Measurements from ENCODE around the gene ST7L. TPM values are rescaled to one million over a fixed set of nuclear protein-coding genes. Genes with fewer than 3 reads are reported as not detected.
A peak's percentile ranks its signal among the peaks of the same experiment; 100 is the strongest.
"Not testable (repeated sequence)": the region's sequence is repeated elsewhere in the genome, so short reads cannot be mapped to it uniquely, and the experiment has no call there.

The ST7L gene
- total and polyA plus RNA-seq, 11 donors: 6.9 to 20.3 (median 13.7) TPM

GRCh38 chr1:112626193-112626592, 7.3 kb upstream of the ST7L start:
- intact Hi-C loops (cut with DNase I): loop anchor here in 1 of 10 donors (10.0 kb wide), 1 partner anchor 49 kb away; the partner anchor contains the start of gene MOV10
- no peak for ATAC-seq
- Histone ChIP-seq H3K27ac (no peak overlapping the region), H3K4me1 (peaks cover 4 to 95% (median 55%) of the 10 kb centered on the region in 12 donors), H3K36me3 (peaks cover 0 to 37% (median 0%) of the 10 kb centered on the region in 9 donors), H3K4me3 (no peak overlapping the region), H3K9me3 (no peaks in the 10 kb centered on the region), H3K27me3 (no peaks in the 10 kb centered on the region)
- DNase-seq: no peak
- TF ChIP-seq POLR2A (IDR thresholded peaks at IDR 0.05): no peak
- TF ChIP-seq, protein P1, sequence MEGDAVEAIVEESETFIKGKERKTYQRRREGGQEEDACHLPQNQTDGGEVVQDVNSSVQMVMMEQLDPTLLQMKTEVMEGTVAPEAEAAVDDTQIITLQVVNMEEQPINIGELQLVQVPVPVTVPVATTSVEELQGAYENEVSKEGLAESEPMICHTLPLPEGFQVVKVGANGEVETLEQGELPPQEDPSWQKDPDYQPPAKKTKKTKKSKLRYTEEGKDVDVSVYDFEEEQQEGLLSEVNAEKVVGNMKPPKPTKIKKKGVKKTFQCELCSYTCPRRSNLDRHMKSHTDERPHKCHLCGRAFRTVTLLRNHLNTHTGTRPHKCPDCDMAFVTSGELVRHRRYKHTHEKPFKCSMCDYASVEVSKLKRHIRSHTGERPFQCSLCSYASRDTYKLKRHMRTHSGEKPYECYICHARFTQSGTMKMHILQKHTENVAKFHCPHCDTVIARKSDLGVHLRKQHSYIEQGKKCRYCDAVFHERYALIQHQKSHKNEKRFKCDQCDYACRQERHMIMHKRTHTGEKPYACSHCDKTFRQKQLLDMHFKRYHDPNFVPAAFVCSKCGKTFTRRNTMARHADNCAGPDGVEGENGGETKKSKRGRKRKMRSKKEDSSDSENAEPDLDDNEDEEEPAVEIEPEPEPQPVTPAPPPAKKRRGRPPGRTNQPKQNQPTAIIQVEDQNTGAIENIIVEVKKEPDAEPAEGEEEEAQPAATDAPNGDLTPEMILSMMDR (IDR thresholded peaks at IDR 0.05): no peak
- WGBS, 4 donors: 92 to 96% (median 94%) methylated on average over 5 of the region's 5 CpGs

DNA sequence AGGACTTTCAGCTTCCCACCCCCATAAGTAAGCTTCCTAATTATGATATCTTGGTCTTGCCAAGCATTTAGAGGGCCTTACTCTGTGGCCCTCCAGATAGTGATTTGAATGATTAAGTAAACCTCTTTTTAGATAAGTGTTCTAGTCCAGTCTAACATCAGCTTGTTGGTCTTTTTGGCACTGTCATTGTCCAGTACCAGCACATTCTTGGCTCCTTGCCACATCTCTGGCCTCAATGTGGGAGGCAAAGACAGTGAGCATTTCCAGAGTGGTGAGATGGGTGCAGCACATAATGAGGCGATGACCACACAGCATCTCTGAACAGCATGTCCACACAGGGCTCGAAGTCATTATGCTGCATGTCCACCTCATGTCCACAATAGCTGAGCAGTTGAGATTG, 6.8 kb upstream of the ST7L start:
- Histone ChIP-seq H3K9me3 (no peaks in the 10 kb centered on the region), H3K36me3 (peaks cover 0 to 32% (median 0%) of the 10 kb centered on the region in 9 donors), H3K27me3 (no peaks in the 10 kb centered on the region), H3K4me3 (no peak overlapping the region), H3K4me1 (peaks cover 4 to 95% (median 60%) of the 10 kb centered on the region in 12 donors), H3K27ac (no peak overlapping the region)
- 81 to 86% (median 84%) methylated on average over 2 of the region's 2 CpGs for WGBS, 4 donors
- TF ChIP-seq POLR2A (IDR thresholded peaks at IDR 0.05): no peak
- TF ChIP-seq, protein P1 (IDR thresholded peaks at IDR 0.05): no peak
- ATAC-seq (peak; percentile 22 to 76 (median 56)), DNase-seq (peak in 3 of 5 donors; percentile 27 to 50 (median 49))
- intact Hi-C loops (cut with DNase I): loop anchor here in 1 of 10 donors (10.0 kb wide), 1 partner anchor 49 kb away; the partner anchor contains the start of gene MOV10

- H3K27ac ChIP-seq, DNase-seq, H3K27me3 ChIP-seq, H3K4me3 ChIP-seq, ATAC-seq, H3K9me3 ChIP-seq: not testable (repeated sequence)
- intact Hi-C loops (cut with DNase I): loop anchor here in 1 of 10 donors (10.0 kb wide), 1 partner anchor 50 kb away; the partner anchor contains the start of gene MOV10
- WGBS, 4 donors: 81 to 83% (median 81%) methylated on average over 5 of the region's 5 CpGs
- Histone ChIP-seq H3K4me1 (peaks cover 4 to 88% (median 63%) of the 10 kb centered on the region in 12 donors), H3K36me3 (peaks cover 0 to 20% (median 0%) of the 10 kb centered on the region in 9 donors)
Observed at GRCh38 chr1:112624493-112624892, 5.6 kb upstream of the ST7L start.

DNA sequence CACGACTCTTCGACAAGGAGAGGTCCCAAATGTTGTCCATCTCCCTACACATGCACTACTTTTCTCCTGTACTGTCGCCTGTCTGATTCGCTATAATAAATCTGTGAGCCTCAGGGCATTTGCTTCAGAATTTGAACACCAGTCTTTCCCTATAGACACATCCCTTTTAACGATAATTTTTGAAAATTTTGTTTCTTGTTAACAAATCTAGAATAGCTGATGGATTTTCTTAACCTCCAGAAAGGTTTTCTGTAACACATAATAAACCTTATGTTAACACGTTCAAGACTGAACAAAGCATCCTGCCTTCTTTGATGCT, 1.4 kb upstream of the ST7L start:
- Histone ChIP-seq H3K4me1 (peaks cover 0 to 65% (median 51%) of the 10 kb centered on the region in 12 donors), H3K27ac (peak overlapping the region in 11 of 12 donors; percentile 92 to 100 (median 98)), H3K9me3 (no peaks in the 10 kb centered on the region), H3K27me3 (no peaks in the 10 kb centered on the region), H3K4me3 (peak overlapping the region; percentile 71 to 99 (median 89)), H3K36me3 (peaks cover 0 to 17% (median 12%) of the 10 kb centered on the region in 9 donors)
- intact Hi-C loops (cut with DNase I): loop anchor here in 3 of 10 donors (2.0 to 10.0 kb wide), 2 partner anchors 54 to 86 kb away; partner anchors contain the start of genes RHOC (in 2 of the 3) and MOV10 (in 1 of the 3)
- 1 to 2% (median 1%) methylated on average over 6 of the region's 6 CpGs for WGBS, 4 donors
- TF ChIP-seq, protein P1 (IDR thresholded peaks at IDR 0.05): no peak
- no peak for TF ChIP-seq POLR2A (IDR thresholded peaks at IDR 0.05)
- DNase-seq (no peak), ATAC-seq (no peak)

Measured in heart left ventricle (tissue), 16 donors.